Loucy (cell line): ENCODE measurements around the gene RPS27A.
"Not testable (repeated sequence)": the region's sequence is repeated elsewhere in the genome, so short reads cannot be mapped to it uniquely, and the experiment has no call there.

Experiments
- CTCF ChIP-seq: fragments of 200-600 bp; sonication (generic); conservative IDR thresholded peaks from 2 replicates; pipeline ENCODE4 v1.5.1; 2014; ENCODE audit warnings: mild to moderate bottlenecking, antibody characterized with exemption, low read length
- EZH2phosphoT487 ChIP-seq: fragments of 200-600 bp; IDR thresholded peaks from 2 replicates; pipeline ENCODE4 v1.6.1; 2018; ENCODE audit warnings: antibody characterized with exemption, mild to moderate bottlenecking, moderate library complexity, borderline replicate concordance

DNA sequence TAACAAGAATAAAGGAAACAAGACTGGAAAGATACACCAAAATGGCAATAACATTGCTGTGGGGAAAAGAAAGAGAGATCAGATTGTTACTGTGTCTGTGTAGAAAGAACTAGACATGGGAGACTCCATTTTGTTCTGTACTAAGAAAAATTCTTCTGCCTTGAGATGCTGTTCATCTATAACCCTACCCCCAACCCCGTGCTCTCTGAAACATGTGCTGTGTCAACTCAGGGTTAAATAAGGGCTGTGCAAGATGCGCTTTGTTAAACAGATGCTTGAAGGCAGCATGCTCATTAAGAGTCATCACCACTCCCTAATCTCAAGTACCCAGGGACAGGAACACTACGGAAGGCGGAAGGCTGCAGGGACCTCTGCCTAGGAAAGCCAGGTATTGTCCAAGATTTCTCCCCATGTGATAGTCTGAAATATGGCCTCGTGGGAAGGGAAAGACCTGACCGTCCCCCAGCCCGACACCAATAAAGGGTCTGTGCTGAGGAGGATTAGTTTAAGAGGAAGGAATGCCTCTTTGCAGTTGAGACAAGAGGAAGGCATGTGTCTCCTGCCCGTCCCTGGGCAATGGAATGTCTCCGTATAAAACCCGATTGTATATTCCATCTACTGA lies 46.8 kb downstream of the RPS27A start:
- not testable (repeated sequence) for TF ChIP-seq CTCF, EZH2phosphoT487
